Mesothelial cell of epicardium (in vitro differentiated cells): ENCODE data around the gene NLN. TPM values are rescaled to one million over a fixed set of nuclear protein-coding genes. Genes with fewer than 3 reads are reported as not detected.
"Not testable (repeated sequence)": the region's sequence is repeated elsewhere in the genome, so short reads cannot be mapped to it uniquely, and the experiment has no call there.

Experiments used
- DNase-seq, 2 experiments: peaks; one replicate each; pipeline ENCODE4 v3.0.0; 2021; ENCODE audit warnings: low spot score in 2 of 2; ENCODE audit not compliant: unreplicated experiment in 2 of 2
- H3K27ac Mint-ChIP-seq: 2 replicates; pipeline ENCODE4 v1.8.0; 2021; ENCODE audit warnings: mixed read lengths
- H3K27me3 Mint-ChIP-seq: 2 replicates; pipeline ENCODE4 v1.8.0; 2021; ENCODE audit warnings: low read depth, mixed read lengths
- H3K36me3 Mint-ChIP-seq: 2 replicates; pipeline ENCODE4 v1.8.0; 2021; ENCODE audit warnings: mixed read lengths
- H3K4me1 Mint-ChIP-seq: 2 replicates; pipeline ENCODE4 v1.8.0; 2021; ENCODE audit warnings: mixed read lengths
- H3K4me3 Mint-ChIP-seq: 2 replicates; pipeline ENCODE4 v1.8.0; 2021; ENCODE audit warnings: mild to moderate bottlenecking, moderate library complexity, mixed read lengths
- H3K9me3 Mint-ChIP-seq: 2 replicates; pipeline ENCODE4 v1.8.0; 2021; ENCODE audit warnings: mixed read lengths
- CTCF ChIP-seq: fragments of 200-600 bp; sonication (generic); IDR thresholded peaks from one replicate; pipeline ENCODE4 v1.5.0; 2021; ENCODE audit warnings: antibody characterized with exemption; ENCODE audit not compliant: unreplicated experiment
- total RNA-seq: library from RNA; stranded (reverse); gene quantifications from 3 replicates; pipeline ENCODE4 v1.2.1, GENCODE V29; 2021

The NLN gene
- total RNA-seq, 1 donor from 2014 or later = 42.8 TPM

DNA sequence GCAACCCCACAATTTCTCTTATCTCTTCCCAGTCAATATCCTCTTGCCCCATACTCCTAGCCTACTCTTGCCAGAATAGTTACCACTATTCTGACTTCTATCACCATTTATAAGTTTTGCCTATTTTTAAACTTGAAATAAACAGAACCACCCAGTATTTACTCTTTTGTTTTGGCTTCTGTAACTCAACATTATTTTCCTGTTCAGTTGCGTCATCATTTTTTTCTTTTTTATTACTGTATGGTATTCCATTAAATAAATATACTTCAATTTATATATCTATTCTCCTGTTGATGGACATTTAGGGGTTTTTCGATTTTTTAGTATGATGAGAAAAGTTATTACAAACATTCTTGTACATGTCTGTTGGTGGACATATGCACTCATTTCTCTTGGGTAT, 141.7 kb downstream of the NLN start:
- H3K9me3 Mint-ChIP-seq = peaks cover 11% of the 10 kb centered on the region
- H3K27ac Mint-ChIP-seq = no peak overlapping the region
- H3K4me1 Mint-ChIP-seq = peaks cover 20% of the 10 kb centered on the region
- no peak for TF ChIP-seq CTCF
- no peak for DNase-seq
- no peak overlapping the region for H3K4me3 Mint-ChIP-seq
- no peaks in the 10 kb centered on the region for H3K36me3 Mint-ChIP-seq
- H3K27me3 Mint-ChIP-seq = peaks cover 24% of the 10 kb centered on the region

DNA sequence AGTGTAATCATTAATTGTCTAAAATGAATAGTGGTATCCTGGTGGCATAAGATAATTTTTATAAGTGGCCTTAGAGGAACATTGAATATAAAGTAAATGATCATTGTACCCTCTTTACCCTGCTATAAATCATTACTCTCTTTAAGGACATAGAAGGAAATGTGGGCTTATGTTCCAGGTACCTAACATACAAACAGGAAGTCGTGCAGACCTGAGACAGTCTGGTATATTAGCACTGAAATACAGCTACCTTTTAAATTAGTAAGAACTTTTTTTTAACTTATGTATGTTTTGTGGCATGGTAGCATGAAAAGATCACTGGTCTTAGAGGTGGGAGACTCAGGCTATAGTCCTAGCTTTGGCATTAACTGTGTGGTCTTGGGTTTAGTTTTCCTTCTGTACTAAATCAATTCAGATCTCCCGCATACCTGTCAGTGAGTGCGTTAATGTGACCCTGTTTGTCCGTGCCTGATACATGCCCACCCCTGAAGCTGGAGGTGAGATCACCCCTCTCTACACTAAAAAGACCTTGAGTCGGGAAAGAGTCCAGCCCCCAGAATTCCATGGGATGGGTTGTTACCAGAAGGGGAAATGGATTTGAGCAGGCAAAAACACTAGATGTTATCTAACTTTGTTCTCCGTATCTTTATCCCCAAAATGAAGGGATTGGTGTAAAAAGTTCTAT, 145.0 kb downstream of the NLN start:
- no peaks in the 10 kb centered on the region for H3K36me3 Mint-ChIP-seq
- no peak for TF ChIP-seq CTCF
- no peak for DNase-seq
- H3K9me3 Mint-ChIP-seq = peaks cover 11% of the 10 kb centered on the region
- no peak overlapping the region for H3K4me3 Mint-ChIP-seq
- no peak overlapping the region for H3K27ac Mint-ChIP-seq
- H3K4me1 Mint-ChIP-seq = peaks cover 16% of the 10 kb centered on the region
- H3K27me3 Mint-ChIP-seq = peaks cover 16% of the 10 kb centered on the region

DNA sequence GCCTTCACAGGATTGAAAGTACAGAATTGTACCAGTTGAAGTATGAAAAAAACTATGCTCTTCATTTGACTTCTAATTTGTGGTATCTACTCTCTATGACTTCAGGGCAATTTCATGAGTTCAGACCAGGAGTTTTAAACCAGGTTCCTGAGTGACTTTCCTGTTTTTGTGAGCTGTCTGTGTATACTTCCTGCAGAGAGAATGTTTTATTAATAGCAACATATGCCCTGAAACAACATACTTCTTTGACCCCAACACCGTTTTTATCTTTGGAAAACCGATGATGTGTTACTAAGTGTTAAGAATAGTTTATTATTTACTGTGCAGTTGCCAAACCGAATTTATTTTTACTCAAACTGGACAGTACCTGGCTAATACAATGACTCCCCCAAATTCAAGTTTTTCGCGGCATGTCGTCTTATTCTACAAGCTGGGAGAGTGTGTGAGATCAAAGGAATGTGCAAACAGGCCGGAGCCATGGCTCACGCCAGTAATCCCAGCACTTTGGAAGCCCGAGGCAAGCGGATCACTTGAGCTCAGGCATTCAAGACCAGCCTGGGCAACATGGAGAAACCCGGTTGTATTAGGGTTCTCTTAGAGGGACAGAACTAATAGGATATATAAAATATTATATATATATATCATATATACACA, 145.7 kb downstream of the NLN start:
- DNase-seq = no peak
- Mint-ChIP-seq H3K4me1 (peaks cover 10% of the 10 kb centered on the region), H3K4me3 (no peak overlapping the region), H3K27ac (no peak overlapping the region), H3K9me3 (peaks cover 11% of the 10 kb centered on the region), H3K36me3 (no peaks in the 10 kb centered on the region), H3K27me3 (peaks cover 13% of the 10 kb centered on the region)
- TF ChIP-seq CTCF = no peak

DNA sequence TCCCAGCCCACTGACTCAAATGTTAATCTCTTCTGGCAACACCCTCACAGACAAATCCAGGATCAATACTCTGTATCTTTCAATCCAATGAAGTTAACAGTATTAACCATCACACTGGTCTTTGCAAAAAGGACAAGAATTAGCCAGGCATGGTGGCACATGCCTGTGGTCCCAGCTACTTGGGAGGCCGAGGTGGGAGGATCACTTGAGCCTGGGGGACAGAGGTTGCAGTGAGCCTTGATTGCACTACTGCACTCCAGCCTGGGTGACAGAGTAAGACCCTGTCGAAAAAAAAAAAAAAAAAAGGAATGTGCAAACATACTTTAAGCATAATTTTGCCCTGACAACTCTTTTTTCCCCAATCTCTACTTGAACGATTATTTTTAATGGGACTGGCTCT, 146.5 kb downstream of the NLN start:
- Mint-ChIP-seq H3K36me3 (no peaks in the 10 kb centered on the region), H3K4me3 (no peak overlapping the region), H3K9me3 (peaks cover 11% of the 10 kb centered on the region), H3K27me3 (peaks cover 19% of the 10 kb centered on the region), H3K4me1 (peaks cover 8% of the 10 kb centered on the region), H3K27ac (no peak overlapping the region)
- no peak for TF ChIP-seq CTCF
- DNase-seq = no peak

DNA sequence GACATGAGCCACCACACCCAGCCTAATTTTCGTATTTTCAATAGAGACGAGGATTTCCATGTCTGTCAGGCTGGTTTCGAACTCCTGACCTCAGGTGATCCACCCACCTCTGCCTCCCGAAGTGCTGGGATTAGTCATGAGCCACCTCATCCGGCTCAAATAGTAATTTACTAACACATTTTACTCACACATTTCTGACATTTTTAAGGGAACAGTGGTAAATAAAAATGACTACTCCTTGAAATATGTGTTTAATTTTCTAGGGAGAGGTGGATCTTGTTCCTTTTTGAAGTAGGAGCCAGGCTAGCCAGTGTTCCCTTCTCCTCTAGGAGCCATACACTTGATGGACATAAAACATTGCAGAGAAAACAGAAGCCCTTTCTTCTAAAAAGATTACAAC, 149.2 kb downstream of the NLN start:
- H3K4me3 Mint-ChIP-seq = no peak overlapping the region
- H3K27me3 Mint-ChIP-seq = peaks cover 19% of the 10 kb centered on the region
- peaks cover 8% of the 10 kb centered on the region for H3K4me1 Mint-ChIP-seq
- no peak overlapping the region for H3K27ac Mint-ChIP-seq
- H3K9me3 Mint-ChIP-seq = no peaks in the 10 kb centered on the region
- no peak for DNase-seq
- no peaks in the 10 kb centered on the region for H3K36me3 Mint-ChIP-seq
- no peak for TF ChIP-seq CTCF

DNA sequence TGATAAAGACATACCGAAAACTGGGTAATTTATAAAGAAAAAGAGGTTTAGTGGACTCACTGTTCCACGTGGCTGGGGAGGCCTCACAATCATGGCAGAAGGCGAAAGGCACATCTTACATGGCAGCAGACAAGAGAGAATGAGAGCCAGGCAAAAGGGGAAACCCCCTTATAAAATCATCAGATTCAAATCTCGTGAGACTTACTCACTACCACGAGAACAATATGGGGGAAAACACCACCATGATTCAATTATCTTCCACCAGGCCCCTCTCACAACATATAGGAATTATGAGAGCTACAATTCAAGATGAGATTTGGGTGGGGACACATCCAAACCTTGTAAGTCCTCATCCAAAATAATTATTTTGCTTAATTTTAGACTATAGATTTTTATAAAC, 149.8 kb downstream of the NLN start:
- not testable (repeated sequence) for H3K27ac Mint-ChIP-seq

More for the DNA sequence above, 149.8 kb downstream of the NLN start:
- not testable (repeated sequence) for H3K4me1 Mint-ChIP-seq, H3K4me3 Mint-ChIP-seq, DNase-seq, H3K36me3 Mint-ChIP-seq, H3K9me3 Mint-ChIP-seq
- H3K27me3 Mint-ChIP-seq = peaks cover 17% of the 10 kb centered on the region
